GM12878 (cell line): ENCODE data around the gene SRBD1. TPM values are rescaled to one million over a fixed set of nuclear protein-coding genes. Genes with fewer than 3 reads are reported as not detected.

Source experiments
- ATF3 ChIP-seq: IDR thresholded peaks from 2 replicates; pipeline ENCODE4 v1.6.1; 2011; ENCODE audit warnings: low read depth, mild to moderate bottlenecking, low read length, moderate library complexity, borderline replicate concordance; ENCODE audit errors: extremely low read depth
- BCL11A ChIP-seq: IDR thresholded peaks from 2 replicates; pipeline ENCODE4 v1.6.1; 2011; ENCODE audit warnings: low read depth, low read length
- BCL3 ChIP-seq: IDR thresholded peaks from 2 replicates; pipeline ENCODE4 v1.6.1; 2011; ENCODE audit warnings: borderline replicate concordance, low read depth, mild to moderate bottlenecking, moderate library complexity, low read length; ENCODE audit not compliant: insufficient read depth, poor library complexity, severe bottlenecking
- CBX3 ChIP-seq: fragments of 200-600 bp; sonication (generic); IDR thresholded peaks from 2 replicates; pipeline ENCODE4 v1.6.1; 2016; ENCODE audit warnings: low read depth, borderline replicate concordance
- EED ChIP-seq: sonication (generic); IDR thresholded peaks from 2 replicates; pipeline ENCODE4 v1.6.1; 2016; ENCODE audit warnings: antibody characterized with exemption, low read depth
- HDGF ChIP-seq: fragments of 450-650 bp; IDR thresholded peaks from 2 replicates; pipeline ENCODE4 v1.6.1; 2016; ENCODE audit warnings: antibody characterized with exemption
- IRF5 ChIP-seq: fragments of 450-650 bp; IDR thresholded peaks from 2 replicates; pipeline ENCODE4 v1.6.1; 2017; ENCODE audit warnings: borderline replicate concordance
- NFYA ChIP-seq: IDR thresholded peaks from 2 replicates; pipeline ENCODE4 v1.6.1; 2011; ENCODE audit warnings: low read depth, mild to moderate bottlenecking, low read length, improper control_type of control experiment, borderline replicate concordance
- NFYB ChIP-seq: IDR thresholded peaks from 2 replicates; pipeline ENCODE4 v1.6.1; 2011; ENCODE audit warnings: low read depth, mild to moderate bottlenecking, low read length, improper control_type of control experiment, moderate library complexity; ENCODE audit not compliant: insufficient read depth
- NKRF ChIP-seq: fragments of 450-650 bp; conservative IDR thresholded peaks from 2 replicates; pipeline ENCODE4 v1.6.1; 2017; ENCODE audit warnings: mild to moderate bottlenecking, moderate library complexity
- NR2C1 ChIP-seq: fragments of 450-650 bp; IDR thresholded peaks from 2 replicates; pipeline ENCODE4 v1.6.1; 2017; ENCODE audit warnings: antibody characterized with exemption, mild to moderate bottlenecking, moderate library complexity
- NRF1 ChIP-seq: conservative IDR thresholded peaks from 2 replicates; pipeline ENCODE4 v1.6.1; 2011; ENCODE audit warnings: mild to moderate bottlenecking, low read depth, low read length, improper control_type of control experiment
- RAD51 ChIP-seq: fragments of 450-650 bp; IDR thresholded peaks from 2 replicates; pipeline ENCODE4 v1.6.1; 2016; ENCODE audit warnings: moderate library complexity, mild to moderate bottlenecking, inconsistent platforms
- SKIL ChIP-seq: fragments of 450-650 bp; IDR thresholded peaks from 2 replicates; pipeline ENCODE4 v1.6.1; 2017; ENCODE audit warnings: mild to moderate bottlenecking, low read depth, inconsistent platforms; ENCODE audit not compliant: poor library complexity, severe bottlenecking
- SMARCA5 ChIP-seq: fragments of 450-650 bp; IDR thresholded peaks from 2 replicates; pipeline ENCODE4 v1.6.1; 2017; ENCODE audit warnings: mild to moderate bottlenecking
- SMC3 ChIP-seq: IDR thresholded peaks from 2 replicates; pipeline ENCODE4 v1.6.1; 2011; ENCODE audit warnings: low read length, improper control_type of control experiment, borderline replicate concordance
- TAF1 ChIP-seq: IDR thresholded peaks from 2 replicates; pipeline ENCODE4 v1.6.1; 2011; ENCODE audit warnings: mild to moderate bottlenecking, low read depth, low read length, borderline replicate concordance
- YY1 ChIP-seq: IDR thresholded peaks from 2 replicates; pipeline ENCODE4 v1.6.1; 2011; ENCODE audit warnings: low read depth, mild to moderate bottlenecking, low read length
- ZNF384 ChIP-seq: IDR thresholded peaks from 2 replicates; pipeline ENCODE4 v1.6.1; 2012; ENCODE audit warnings: low read depth, mild to moderate bottlenecking, low read length, improper control_type of control experiment, borderline replicate concordance
- ZNF592 ChIP-seq: fragments of 450-650 bp; IDR thresholded peaks from 2 replicates; pipeline ENCODE4 v1.6.1; 2017; ENCODE audit warnings: mild to moderate bottlenecking, moderate library complexity
- polyA plus RNA-seq, 11 experiments: library from polyadenylated mRNA; depleted of rRNA in 4 of 11; unstranded in 6 of 11; stranded (reverse) in 5 of 11; fragments of >200 nt; fragmentation: Nextera tagmentation in 4 of 11; fragmentation: Illumina TruSeq in 1 of 11; extraction: Ambion mirVana in 4 of 11; extraction: Trizol in 1 of 11; gene quantifications; 1 replicate in 1 of 11; 2 replicates in 10 of 11; pipeline versions ENCODE4 v1.2.1 to v1.2.3, GENCODE V29; 2011 to 2016; ENCODE audit warnings: inconsistent platforms in 2 of 11, missing spikeins in 2 of 11, low read depth in 1 of 11
- total RNA-seq, 4 experiments: library from RNA; depleted of rRNA in 3 of 4; stranded (reverse); fragments of >200 nt in 3 of 4; fragmentation: Illumina TruSeq in 1 of 4; extraction: Trizol in 1 of 4; gene quantifications; 2 replicates each; pipeline versions ENCODE4 v1.2.1 to v1.2.3, GENCODE V29; 2013 to 2021

SRBD1 gene
- total and polyA plus RNA-seq, 10 of the 15 experiments (the other 5 are each of a cell fraction or from before 2014, with no cell fraction given): 9.7 to 33.1 (median 20.1) TPM

GRCh38 chr2:45637440-45637839, 26.4 kb upstream of the SRBD1 start (continued):
- TF ChIP-seq SKIL (no peak), RAD51 (no peak), ZNF384 (0 out of 2 replicates have a peak, but pooled peaks have one; percentile 8), CBX3 (no peak), IRF5 (no peak), NFYB (no peak), NFYA (no peak), SMC3 (no peak), TAF1 (no peak), HDGF (no peak), ZNF592 (no peak), ATF3 (no peak), NR2C1 (no peak), BCL3 (no peak), BCL11A (peak; percentile 69), NRF1 (no peak), EED (peak; percentile 72), YY1 (no peak), SMARCA5 (no peak), NKRF (no peak)
